Muscle of leg (tissue), 11 donors: ENCODE data around the gene ZBTB4. TPM values are rescaled to one million over a fixed set of nuclear protein-coding genes. Genes with fewer than 3 reads are reported as not detected.

Experiments used
- DNase-seq: peaks from one replicate; pipeline ENCODE4 v3.0.0; 2013
- H3K27ac ChIP-seq: one replicate; pipeline ENCODE4 v1.5.1; 2013; ENCODE audit warnings: mild to moderate bottlenecking, low read length, control low read depth
- H3K27me3 ChIP-seq: one replicate; pipeline ENCODE4 v1.6.1; 2013; ENCODE audit warnings: low read length; ENCODE audit not compliant: control insufficient read depth, insufficient read depth
- H3K36me3 ChIP-seq: one replicate; pipeline ENCODE4 v1.6.1; 2013; ENCODE audit warnings: low read length; ENCODE audit not compliant: control insufficient read depth, insufficient read depth
- H3K4me1 ChIP-seq: one replicate; pipeline ENCODE4 v1.6.1; 2013; ENCODE audit warnings: low read length; ENCODE audit not compliant: control insufficient read depth, insufficient read depth
- H3K4me3 ChIP-seq: one replicate; pipeline ENCODE4 v1.5.1; 2013; ENCODE audit warnings: low read length, control low read depth
- H3K9me3 ChIP-seq: replicated peaks from 2 replicates; pipeline ENCODE4 v1.6.1; 2013; ENCODE audit warnings: low read depth, low read length; ENCODE audit not compliant: control insufficient read depth
- WGBS: methylation state at CpG from one replicate; pipeline ENCODE4 v1.1.5; 2013; ENCODE audit warnings: missing lambda C conversion rate; ENCODE audit not compliant: insufficient coverage; 5-methylcytosine and 5-hydroxymethylcytosine counted together
- polyA plus RNA-seq, 8 donors: library from polyadenylated mRNA; unstranded; fragments of 120-200 nt; gene quantifications; one replicate each; pipeline versions ENCODE4 v1.2.1 to v1.2.3, GENCODE V29; 2013; ENCODE audit warnings: inconsistent platforms in 1 of 8, low replicate concordance in 1 of 8; ENCODE audit not compliant: insufficient read length in 8 of 8, insufficient read depth in 1 of 8
- total RNA-seq: library from RNA; stranded (reverse); fragments of 120-200 nt; gene quantifications from one replicate; pipeline ENCODE4 v1.2.4, GENCODE V29; 2013

The ZBTB4 gene
- total and polyA plus RNA-seq, 9 donors, result 14.1 to 31.6 (median 24.3) TPM

- Histone ChIP-seq H3K4me1 (no peaks in the 10 kb centered on the region), H3K27me3 (no peaks in the 10 kb centered on the region), H3K4me3 (no peak overlapping the region), H3K36me3 (peaks cover 30% of the 10 kb centered on the region), H3K9me3 (no peaks in the 10 kb centered on the region), H3K27ac (no peak overlapping the region)
- 50% methylated on average over 1 of the region's 6 CpGs for WGBS
- DNase-seq, result no peak
These were observed 66.0 kb downstream of the ZBTB4 start for GRCh38 chr17:7413346-7413985.

DNA sequence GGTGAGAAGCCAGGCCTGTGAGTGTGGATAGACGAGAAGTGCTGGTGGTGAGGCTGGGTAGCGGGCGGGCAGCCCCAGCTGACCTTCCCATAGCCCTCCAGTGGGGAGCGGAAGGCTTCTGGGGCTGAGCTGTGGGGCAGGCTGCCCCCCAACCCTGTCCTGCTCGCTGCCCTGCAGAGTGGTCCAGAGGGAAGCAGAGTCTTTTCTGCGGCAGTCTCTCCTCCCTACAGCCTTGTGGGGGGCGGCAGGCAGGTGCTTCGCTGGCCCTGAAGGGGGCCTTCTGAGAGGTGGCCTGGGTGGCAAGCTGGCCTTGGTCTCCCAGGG, 68.0 kb downstream of the ZBTB4 start:
- peaks cover 28% of the 10 kb centered on the region for H3K36me3 ChIP-seq
- H3K4me3 ChIP-seq, result no peak overlapping the region
- no peak for DNase-seq
- H3K27me3 ChIP-seq, result no peaks in the 10 kb centered on the region
- peaks cover 2% of the 10 kb centered on the region for H3K4me1 ChIP-seq
- no peak overlapping the region for H3K27ac ChIP-seq
- H3K9me3 ChIP-seq, result no peaks in the 10 kb centered on the region
- 91% methylated on average over 6 of the region's 8 CpGs for WGBS

GRCh38 chr17:7410634-7411426, 68.6 kb downstream of the ZBTB4 start:
- Histone ChIP-seq H3K27ac (no peak overlapping the region), H3K9me3 (no peaks in the 10 kb centered on the region), H3K36me3 (peaks cover 26% of the 10 kb centered on the region), H3K4me3 (no peak overlapping the region), H3K4me1 (peaks cover 6% of the 10 kb centered on the region), H3K27me3 (peaks cover 3% of the 10 kb centered on the region)
- DNase-seq, result no peak
- 78% methylated on average over 14 of the region's 25 CpGs for WGBS

- no peak overlapping the region for H3K27ac ChIP-seq
- H3K27me3 ChIP-seq, result peaks cover 8% of the 10 kb centered on the region
- H3K9me3 ChIP-seq, result no peaks in the 10 kb centered on the region
- WGBS, result 82% methylated on average over 6 of the region's 6 CpGs
- peaks cover 16% of the 10 kb centered on the region for H3K4me1 ChIP-seq
- DNase-seq, result no peak
- no peak overlapping the region for H3K4me3 ChIP-seq
- H3K36me3 ChIP-seq, result peaks cover 18% of the 10 kb centered on the region
These were observed 69.7 kb downstream of the ZBTB4 start for GRCh38 chr17:7409716-7410115.

Other genes with a start within 250 kb of the ZBTB4 start
Only the 30 nearest of the 40 such genes appear.
- 21.3 TPM for gene SLC2A4, start 197.9 kb downstream of the ZBTB4 start, total RNA-seq
- 10 to 100 TPM in 6 of 8 donors, 1 to 10 TPM in 2; 7.1 to 35.3 (median 24.5) TPM for gene SLC2A4, start 197.9 kb downstream of the ZBTB4 start, polyA plus RNA-seq
- gene YBX2, start 185.0 kb downstream of the ZBTB4 start, total RNA-seq, result 0.58 TPM
- gene YBX2, start 185.0 kb downstream of the ZBTB4 start, polyA plus RNA-seq, result 1 to 10 TPM in 6 of 8 donors, under 1 TPM in 2; 0.36 to 2.7 (median 1.4) TPM
- 175 TPM for gene EIF5A, start 172.0 kb downstream of the ZBTB4 start, total RNA-seq
- gene EIF5A, start 172.0 kb downstream of the ZBTB4 start, polyA plus RNA-seq, result 100 to 1,000 TPM; 266 to 372 (median 330) TPM
- 34.7 TPM for gene GPS2, start 164.3 kb downstream of the ZBTB4 start, total RNA-seq
- gene GPS2, start 164.3 kb downstream of the ZBTB4 start, polyA plus RNA-seq, result 10 to 100 TPM; 57.5 to 65.9 (median 59.8) TPM
- gene NEURL4, start 150.3 kb downstream of the ZBTB4 start, total RNA-seq, result 17.7 TPM
- gene NEURL4, start 150.3 kb downstream of the ZBTB4 start, polyA plus RNA-seq, result 10 to 100 TPM; 13.3 to 21.7 (median 19.2) TPM
- gene ACAP1, start 143.1 kb downstream of the ZBTB4 start, total RNA-seq, result 12.1 TPM
- 10 to 100 TPM in 2 of 8 donors, 1 to 10 TPM in 6; 4.7 to 10.2 (median 7.2) TPM for gene ACAP1, start 143.1 kb downstream of the ZBTB4 start, polyA plus RNA-seq
- 4.7 TPM for gene KCTD11, start 127.5 kb downstream of the ZBTB4 start, total RNA-seq
- gene KCTD11, start 127.5 kb downstream of the ZBTB4 start, polyA plus RNA-seq, result 10 to 100 TPM in 1 of 8 donors, 1 to 10 TPM in 7; 6.8 to 10.5 (median 7.9) TPM
- not detected for gene TMEM95, start 124.5 kb downstream of the ZBTB4 start, total RNA-seq
- gene TMEM95, start 124.5 kb downstream of the ZBTB4 start, polyA plus RNA-seq, result not detected
- gene TNK1, start 98.5 kb downstream of the ZBTB4 start, total RNA-seq, result 0.31 TPM
- gene TNK1, start 98.5 kb downstream of the ZBTB4 start, polyA plus RNA-seq, result 1 to 10 TPM in 2 of 8 donors, under 1 TPM in 6; 0.23 to 1.3 (median 0.70) TPM
- 14.2 TPM for gene PLSCR3, start 85.1 kb downstream of the ZBTB4 start, total RNA-seq
- 10 to 100 TPM; 24.2 to 38.9 (median 30.0) TPM for gene PLSCR3, start 85.1 kb downstream of the ZBTB4 start, polyA plus RNA-seq
- gene TMEM256, start 75.5 kb downstream of the ZBTB4 start, total RNA-seq, result 100 TPM
- gene TMEM256, start 75.5 kb downstream of the ZBTB4 start, polyA plus RNA-seq, result 10 to 100 TPM; 45.4 to 70.0 (median 57.7) TPM
- 7.7 TPM for gene NLGN2, start 71.8 kb downstream of the ZBTB4 start, total RNA-seq
- gene NLGN2, start 71.8 kb downstream of the ZBTB4 start, polyA plus RNA-seq, result 10 to 100 TPM; 20.6 to 36.2 (median 27.0) TPM
- gene SPEM1, start 59.3 kb downstream of the ZBTB4 start, total RNA-seq, result not detected
- not detected for gene SPEM1, start 59.3 kb downstream of the ZBTB4 start, polyA plus RNA-seq
- gene SPEM2, start 54.0 kb downstream of the ZBTB4 start, total RNA-seq, result not detected
- gene SPEM2, start 54.0 kb downstream of the ZBTB4 start, polyA plus RNA-seq, result not detected
- not detected for gene SPEM3, start 50.8 kb downstream of the ZBTB4 start, total RNA-seq
- gene SPEM3, start 50.8 kb downstream of the ZBTB4 start, polyA plus RNA-seq, result under 1 TPM in 1 of 8 donors, not detected in 7; 0.26 TPM
- gene TMEM102, start 44.2 kb downstream of the ZBTB4 start, total RNA-seq, result 0.93 TPM
- gene TMEM102, start 44.2 kb downstream of the ZBTB4 start, polyA plus RNA-seq, result 1 to 10 TPM in 4 of 8 donors, under 1 TPM in 4; 0.72 to 1.7 (median 0.95) TPM
- gene FGF11, start 40.1 kb downstream of the ZBTB4 start, total RNA-seq, result 1.6 TPM
- gene FGF11, start 40.1 kb downstream of the ZBTB4 start, polyA plus RNA-seq, result 1 to 10 TPM; 1.0 to 4.8 (median 2.1) TPM
- gene CHRNB1, start 34.6 kb downstream of the ZBTB4 start, total RNA-seq, result 52.8 TPM
- gene CHRNB1, start 34.6 kb downstream of the ZBTB4 start, polyA plus RNA-seq, result 10 to 100 TPM; 58.0 to 80.8 (median 70.9) TPM
- gene SLC35G6, start 1.8 kb upstream of the ZBTB4 start, total RNA-seq, result not detected
- under 1 TPM in 6 of 8 donors, not detected in 2; 0.09 to 0.27 (median 0.18) TPM for gene SLC35G6, start 1.8 kb upstream of the ZBTB4 start, polyA plus RNA-seq
- 30.9 TPM for gene POLR2A, start 4.7 kb upstream of the ZBTB4 start, total RNA-seq
- 10 to 100 TPM; 42.0 to 81.0 (median 60.8) TPM for gene POLR2A, start 4.7 kb upstream of the ZBTB4 start, polyA plus RNA-seq
- gene TNFSF12, start 69.4 kb upstream of the ZBTB4 start, total RNA-seq, result 13.2 TPM
- gene TNFSF12, start 69.4 kb upstream of the ZBTB4 start, polyA plus RNA-seq, result 10 to 100 TPM; 22.2 to 35.9 (median 28.2) TPM
- 2.2 TPM for gene TNFSF13, start 79.1 kb upstream of the ZBTB4 start, total RNA-seq
- gene TNFSF13, start 79.1 kb upstream of the ZBTB4 start, polyA plus RNA-seq, result 1 to 10 TPM; 3.5 to 5.9 (median 4.3) TPM
- gene SENP3, start 82.3 kb upstream of the ZBTB4 start, total RNA-seq, result 34.5 TPM
- gene SENP3, start 82.3 kb upstream of the ZBTB4 start, polyA plus RNA-seq, result 10 to 100 TPM; 33.8 to 43.6 (median 41.7) TPM
- gene CD68, start 100.0 kb upstream of the ZBTB4 start, total RNA-seq, result 15.7 TPM
- gene CD68, start 100.0 kb upstream of the ZBTB4 start, polyA plus RNA-seq, result 10 to 100 TPM; 20.2 to 56.6 (median 38.8) TPM
- gene MPDU1, start 104.2 kb upstream of the ZBTB4 start, total RNA-seq, result 34.4 TPM
- gene MPDU1, start 104.2 kb upstream of the ZBTB4 start, polyA plus RNA-seq, result 10 to 100 TPM; 43.2 to 63.6 (median 50.2) TPM
- 1.4 TPM for gene SOX15, start 110.5 kb upstream of the ZBTB4 start, total RNA-seq
- gene SOX15, start 110.5 kb upstream of the ZBTB4 start, polyA plus RNA-seq, result 1 to 10 TPM; 1.6 to 4.1 (median 2.0) TPM
- gene FXR2, start 135.3 kb upstream of the ZBTB4 start, total RNA-seq, result 35.1 TPM
- 10 to 100 TPM; 31.4 to 37.2 (median 34.9) TPM for gene FXR2, start 135.3 kb upstream of the ZBTB4 start, polyA plus RNA-seq
- gene SAT2, start 148.2 kb upstream of the ZBTB4 start, total RNA-seq, result 72.1 TPM
- 10 to 100 TPM; 61.5 to 82.1 (median 69.9) TPM for gene SAT2, start 148.2 kb upstream of the ZBTB4 start, polyA plus RNA-seq
- gene SHBG, start 150.5 kb upstream of the ZBTB4 start, total RNA-seq, result 0.58 TPM
- 1 to 10 TPM in 5 of 8 donors, under 1 TPM in 3; 0.63 to 1.5 (median 1.1) TPM for gene SHBG, start 150.5 kb upstream of the ZBTB4 start, polyA plus RNA-seq
- 2.7 TPM for gene ATP1B2, start 171.3 kb upstream of the ZBTB4 start, total RNA-seq
- gene ATP1B2, start 171.3 kb upstream of the ZBTB4 start, polyA plus RNA-seq, result 10 to 100 TPM; 12.4 to 27.3 (median 23.4) TPM